Panc1 (cell line): Measurements from ENCODE around the gene MREG.

Experiments used
- CTCF ChIP-seq: fragments of 450-650 bp; IDR thresholded peaks from 2 replicates; pipeline ENCODE4 v1.5.1; 2017; ENCODE audit warnings: mild to moderate bottlenecking
- REST ChIP-seq, 2 experiments: IDR thresholded peaks; 2 replicates each; pipeline ENCODE4 v1.6.1; 2011 to 2012; ENCODE audit warnings: low read depth in 2 of 2, control low read depth in 1 of 2, low read length in 1 of 2, mild to moderate bottlenecking in 1 of 2, moderate library complexity in 1 of 2; ENCODE audit not compliant: insufficient read depth in 1 of 2
- SIN3A ChIP-seq: IDR thresholded peaks from 2 replicates; pipeline ENCODE4 v1.6.1; 2012; ENCODE audit warnings: low read depth, mild to moderate bottlenecking, low read length, moderate library complexity, borderline replicate concordance; ENCODE audit not compliant: insufficient read depth
- TCF7L2 ChIP-seq: IDR thresholded peaks from 2 replicates; pipeline ENCODE4 v1.6.1; 2011; ENCODE audit warnings: mild to moderate bottlenecking, low read depth, low read length, inconsistent platforms

- no peak for TF ChIP-seq CTCF
- no peak for TF ChIP-seq REST (IDR thresholded peaks at IDR 0.05; ENCODE audit: insufficient read depth in 1 of 2, low read depth in 2 of 2, low read length in 1 of 2)
- TF ChIP-seq TCF7L2 = no peak
- TF ChIP-seq SIN3A = no peak
Observed at GRCh38 chr2:216002693-216003092, 10.7 kb downstream of the MREG start.
